HFF-Myc (cell line): ENCODE results near the gene CST3.

ENCODE experiments used
- DNase-seq: peaks from one replicate; pipeline ENCODE4 v3.0.0-alpha.2; 2011; ENCODE audit warnings: low read depth; ENCODE audit errors: extremely low read depth
- H3K4me3 ChIP-seq: replicated peaks from 2 replicates; pipeline ENCODE4 v1.5.1; 2011; ENCODE audit warnings: low read depth, mild to moderate bottlenecking, control low read depth, low read length
- TF ChIP-seq, protein P1 (sequence below): IDR thresholded peaks from 2 replicates; pipeline ENCODE4 v1.5.1; 2012; ENCODE audit warnings: mild to moderate bottlenecking, low read depth, low read length, control low read depth; ENCODE audit errors: missing control alignments

Gene CST3

DNA sequence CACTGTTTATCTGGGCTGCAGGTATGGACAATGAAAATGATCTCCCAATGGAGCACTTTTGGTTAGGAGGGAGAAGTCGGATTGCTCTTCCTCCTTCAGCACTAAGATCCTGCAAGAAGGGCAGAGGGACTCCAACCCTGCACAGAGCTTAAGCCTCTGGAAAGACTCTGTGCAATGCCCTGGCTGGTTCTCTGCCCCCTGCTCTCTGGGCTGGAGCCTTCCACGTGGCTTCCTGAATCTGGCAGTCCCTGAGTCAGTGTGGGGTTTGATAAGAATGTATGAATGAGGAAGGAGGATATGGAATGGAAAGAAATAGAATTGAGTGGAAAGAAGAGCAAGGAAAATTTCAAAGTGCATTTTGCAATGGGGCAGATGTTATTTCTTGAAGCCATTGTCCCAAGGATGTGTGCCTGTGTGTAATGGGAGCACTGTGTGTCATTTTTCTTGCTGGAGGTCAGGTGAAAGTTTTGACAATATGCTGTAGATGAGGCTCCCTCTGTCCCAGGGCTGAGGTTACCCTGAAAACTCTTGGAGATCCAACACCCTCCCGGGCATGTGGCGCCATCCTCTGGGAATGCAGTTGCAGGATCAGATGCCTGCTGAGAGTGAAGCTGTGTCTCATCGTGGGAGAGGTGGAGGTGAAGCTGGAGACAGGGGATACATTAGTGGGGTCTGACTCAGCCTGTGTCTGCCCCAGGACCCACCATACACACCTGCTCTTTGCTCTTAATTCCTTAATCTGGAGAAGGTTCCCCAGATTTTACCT lies 53.1 kb downstream of the CST3 start:
- H3K4me3 ChIP-seq, result no peak overlapping the region
- TF ChIP-seq, protein P1, sequence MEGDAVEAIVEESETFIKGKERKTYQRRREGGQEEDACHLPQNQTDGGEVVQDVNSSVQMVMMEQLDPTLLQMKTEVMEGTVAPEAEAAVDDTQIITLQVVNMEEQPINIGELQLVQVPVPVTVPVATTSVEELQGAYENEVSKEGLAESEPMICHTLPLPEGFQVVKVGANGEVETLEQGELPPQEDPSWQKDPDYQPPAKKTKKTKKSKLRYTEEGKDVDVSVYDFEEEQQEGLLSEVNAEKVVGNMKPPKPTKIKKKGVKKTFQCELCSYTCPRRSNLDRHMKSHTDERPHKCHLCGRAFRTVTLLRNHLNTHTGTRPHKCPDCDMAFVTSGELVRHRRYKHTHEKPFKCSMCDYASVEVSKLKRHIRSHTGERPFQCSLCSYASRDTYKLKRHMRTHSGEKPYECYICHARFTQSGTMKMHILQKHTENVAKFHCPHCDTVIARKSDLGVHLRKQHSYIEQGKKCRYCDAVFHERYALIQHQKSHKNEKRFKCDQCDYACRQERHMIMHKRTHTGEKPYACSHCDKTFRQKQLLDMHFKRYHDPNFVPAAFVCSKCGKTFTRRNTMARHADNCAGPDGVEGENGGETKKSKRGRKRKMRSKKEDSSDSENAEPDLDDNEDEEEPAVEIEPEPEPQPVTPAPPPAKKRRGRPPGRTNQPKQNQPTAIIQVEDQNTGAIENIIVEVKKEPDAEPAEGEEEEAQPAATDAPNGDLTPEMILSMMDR, result no peak
- no peak for DNase-seq
